Nephron (organoid): Measurements from ENCODE around the gene TLL2.

Source experiments
- H3K27ac Mint-ChIP-seq, 3 experiments: 2 replicates each; pipeline ENCODE4 v1.8.0; 2020; ENCODE audit warnings: mixed read lengths in 3 of 3, mild to moderate bottlenecking in 2 of 3, moderate library complexity in 1 of 3
- H3K27me3 Mint-ChIP-seq: 2 replicates; pipeline ENCODE4 v1.8.0; 2021; ENCODE audit warnings: low read depth, mild to moderate bottlenecking, moderate library complexity, mixed read lengths
- H3K36me3 Mint-ChIP-seq: 2 replicates; pipeline ENCODE4 v1.8.0; 2020; ENCODE audit warnings: low read depth, mixed read lengths
- H3K4me1 Mint-ChIP-seq: 2 replicates; pipeline ENCODE4 v1.8.0; 2020; ENCODE audit warnings: mixed read lengths
- H3K4me3 Mint-ChIP-seq, 3 experiments: 2 replicates each; pipeline ENCODE4 v1.8.0; 2020; ENCODE audit warnings: mild to moderate bottlenecking in 3 of 3, mixed read lengths in 3 of 3, moderate library complexity in 2 of 3
- H3K9me3 Mint-ChIP-seq: 2 replicates; pipeline ENCODE4 v1.8.0; 2020; ENCODE audit warnings: mixed read lengths
- CTCF ChIP-seq, 3 experiments: fragments of 200-600 bp; sonication (generic); IDR thresholded peaks; one replicate each; pipeline ENCODE4 v1.5.0; 2021; ENCODE audit warnings: antibody characterized with exemption in 3 of 3; ENCODE audit not compliant: unreplicated experiment in 3 of 3

The TLL2 gene

DNA sequence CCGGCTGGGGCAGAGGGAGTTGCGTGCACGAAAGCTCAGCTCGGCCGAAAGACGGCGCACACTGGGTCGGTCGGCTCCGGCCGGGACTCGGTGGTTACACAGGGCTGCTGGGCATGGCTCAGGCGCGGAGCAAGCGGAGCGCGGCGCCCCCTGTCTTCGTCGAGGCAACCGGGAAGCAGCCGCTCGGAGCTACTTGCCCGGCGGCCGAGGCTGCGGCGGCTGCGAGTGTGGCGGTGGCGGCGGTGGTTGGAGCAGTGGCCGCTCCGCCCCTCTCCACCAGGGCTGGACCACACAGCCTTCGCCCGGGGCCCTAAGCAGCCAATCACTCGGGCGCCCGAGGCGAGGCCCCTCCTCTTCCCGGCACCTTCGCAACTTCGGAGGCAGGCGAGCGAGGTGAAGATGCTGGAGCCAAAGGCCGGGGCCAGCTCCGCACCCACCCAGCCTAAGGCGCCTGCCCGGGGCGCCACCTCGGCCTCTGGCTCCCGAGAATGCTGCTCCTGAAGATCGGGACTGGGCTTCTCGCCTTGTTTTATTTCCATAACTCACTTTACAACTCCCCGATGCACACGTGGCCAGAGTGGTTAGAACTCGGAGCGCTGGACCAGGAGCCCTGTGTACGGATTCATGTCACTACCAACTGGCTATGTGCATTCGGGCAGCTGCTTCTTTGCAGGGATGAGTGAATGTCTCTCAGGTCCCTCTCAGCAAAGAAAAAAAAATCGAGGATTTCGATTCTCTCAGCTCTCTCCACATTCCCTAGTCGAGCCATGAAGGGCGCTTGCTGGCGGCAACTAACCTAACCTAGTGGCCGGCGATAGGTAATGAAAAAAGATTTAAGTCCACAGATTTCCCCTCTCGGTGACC is at the start of gene TLL2:
TLL2 (minus strand) TSS at position 229 of the 864 bp plus-strand sequence. CDS start 241 bp downstream, outside the sequence.
- Mint-ChIP-seq H3K27ac (peak within 1 kb of the TSS in 1 of 3 experiments; percentile 35), H3K4me1 (peaks cover 31% of the 10 kb centered on the region), H3K4me3 (peak within 1 kb of the TSS; percentile 74 to 85 (median 85)), H3K27me3 (peaks cover 63% of the 10 kb centered on the region), H3K36me3 (no peaks in the 10 kb centered on the region), H3K9me3 (no peaks in the 10 kb centered on the region)
- TF ChIP-seq CTCF (IDR thresholded peaks at IDR 0.05; ENCODE audit: unreplicated experiment in 3 of 3) = peak; percentile 53 to 71 (median 70)

GRCh38 chr10:96560966-96561887 is 47.5 kb upstream of the TLL2 start:
- Mint-ChIP-seq H3K36me3 (peaks cover 51% of the 10 kb centered on the region), H3K4me3 (no peak overlapping the region), H3K27ac (no peak overlapping the region), H3K9me3 (no peaks in the 10 kb centered on the region), H3K27me3 (no peaks in the 10 kb centered on the region), H3K4me1 (no peaks in the 10 kb centered on the region)
- TF ChIP-seq CTCF (IDR thresholded peaks at IDR 0.05; ENCODE audit: unreplicated experiment in 3 of 3) = no peak

GRCh38 chr10:96560489-96560888 is 46.8 kb upstream of the TLL2 start:
- H3K36me3 Mint-ChIP-seq = peaks cover 48% of the 10 kb centered on the region
- H3K27me3 Mint-ChIP-seq = no peaks in the 10 kb centered on the region
- H3K4me3 Mint-ChIP-seq = no peak overlapping the region
- TF ChIP-seq CTCF (IDR thresholded peaks at IDR 0.05; ENCODE audit: unreplicated experiment in 3 of 3) = no peak
- no peaks in the 10 kb centered on the region for H3K9me3 Mint-ChIP-seq
- H3K27ac Mint-ChIP-seq = no peak overlapping the region
- no peaks in the 10 kb centered on the region for H3K4me1 Mint-ChIP-seq

DNA sequence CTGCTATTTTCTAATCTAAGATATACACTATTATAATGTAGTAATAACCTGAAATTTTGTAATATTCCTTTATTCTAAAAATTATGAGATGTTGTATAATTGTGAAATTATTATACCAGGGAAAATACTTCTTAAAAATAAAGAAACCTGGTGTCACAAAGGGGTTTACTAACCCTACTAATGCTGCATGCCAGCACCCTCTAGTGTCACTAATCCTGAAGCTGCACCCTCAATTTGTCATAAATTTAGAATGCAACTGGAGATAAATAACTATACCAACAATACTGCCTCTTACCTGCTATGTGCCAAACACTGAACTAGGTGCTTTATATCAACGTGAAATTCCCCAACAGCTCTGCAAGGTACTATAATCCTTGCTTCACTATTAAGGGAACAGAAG is 42.3 kb upstream of the TLL2 start:
- Mint-ChIP-seq H3K27me3 (no peaks in the 10 kb centered on the region), H3K27ac (no peak overlapping the region), H3K9me3 (no peaks in the 10 kb centered on the region), H3K36me3 (peaks cover 31% of the 10 kb centered on the region), H3K4me1 (no peaks in the 10 kb centered on the region), H3K4me3 (no peak overlapping the region)
- peak; percentile 33 to 52 (median 33) for TF ChIP-seq CTCF (IDR thresholded peaks at IDR 0.05; ENCODE audit: unreplicated experiment in 3 of 3)

GRCh38 chr10:96555330-96555729 is 41.6 kb upstream of the TLL2 start:
- no peak overlapping the region for H3K27ac Mint-ChIP-seq
- H3K4me1 Mint-ChIP-seq = no peaks in the 10 kb centered on the region
- no peaks in the 10 kb centered on the region for H3K27me3 Mint-ChIP-seq
- H3K36me3 Mint-ChIP-seq = peaks cover 26% of the 10 kb centered on the region
- no peaks in the 10 kb centered on the region for H3K9me3 Mint-ChIP-seq
- H3K4me3 Mint-ChIP-seq = no peak overlapping the region
- no peak for TF ChIP-seq CTCF (IDR thresholded peaks at IDR 0.05; ENCODE audit: unreplicated experiment in 3 of 3)
